K562 (cell line): ENCODE measurements around the gene RNF207. TPM values are rescaled to one million over a fixed set of nuclear protein-coding genes. Genes with fewer than 3 reads are reported as not detected.
A peak's percentile ranks its signal among the peaks of the same experiment; 100 is the strongest.

Source experiments
- ARID4B ChIP-seq: sonication (generic); formaldehyde crosslinking; IDR thresholded peaks from 2 replicates; pipeline ENCODE4 v1.8.0; 2022; ENCODE audit warnings: mild to moderate bottlenecking, missing genetic modification reagents
- CCNT2 ChIP-seq: IDR thresholded peaks from 2 replicates; pipeline ENCODE4 v1.6.1; 2011; ENCODE audit warnings: borderline replicate concordance, low read depth, mild to moderate bottlenecking, moderate library complexity, mixed read lengths, low read length; ENCODE audit not compliant: insufficient read length; ENCODE audit errors: extremely low read depth
- CTBP1 ChIP-seq: fragments of 450-650 bp; IDR thresholded peaks from 2 replicates; pipeline ENCODE4 v1.6.1; 2016; ENCODE audit warnings: borderline replicate concordance
- E2F6 ChIP-seq, 2 experiments: IDR thresholded peaks; 2 replicates each; pipeline ENCODE4 v1.6.1; 2011; ENCODE audit warnings: borderline replicate concordance in 1 of 2, control low read depth in 1 of 2, low read depth in 1 of 2, low read length in 1 of 2, mild to moderate bottlenecking in 1 of 2, mixed read lengths in 1 of 2, moderate library complexity in 1 of 2; ENCODE audit not compliant: insufficient read depth in 1 of 2, insufficient read length in 1 of 2, poor library complexity in 1 of 2, severe bottlenecking in 1 of 2; ENCODE audit errors: extremely low read depth in 1 of 2
- ETS1 ChIP-seq: conservative IDR thresholded peaks from 2 replicates; pipeline ENCODE4 v1.6.1; 2011; ENCODE audit warnings: low read depth, mild to moderate bottlenecking, low read length; ENCODE audit not compliant: control insufficient read depth
- NONO ChIP-seq, 2 experiments: fragments of 200-400 bp in 1 of 2; fragments of 450-650 bp in 1 of 2; formaldehyde crosslinking in 1 of 2; IDR thresholded peaks; 2 replicates each; pipeline ENCODE4 v1.6.1; 2017; ENCODE audit warnings: low read depth in 2 of 2, mild to moderate bottlenecking in 2 of 2, moderate library complexity in 2 of 2, low read length in 1 of 2
- PCBP1 ChIP-seq: fragments of 200-400 bp; formaldehyde crosslinking; IDR thresholded peaks from 2 replicates; pipeline ENCODE4 v1.6.1; 2018; ENCODE audit warnings: mild to moderate bottlenecking, low read depth, low read length; ENCODE audit not compliant: poor library complexity, severe bottlenecking
- RB1 ChIP-seq: fragments of 450-650 bp; IDR thresholded peaks from 2 replicates; pipeline ENCODE4 v1.6.1; 2017; ENCODE audit warnings: low read depth, mild to moderate bottlenecking
- SMC3 ChIP-seq: conservative IDR thresholded peaks from 2 replicates; pipeline ENCODE4 v1.6.1; 2011; ENCODE audit warnings: low read depth, low read length, improper control_type of control experiment; ENCODE audit not compliant: insufficient read depth
- ZFP91 ChIP-seq: sonication (generic); formaldehyde crosslinking; IDR thresholded peaks from 2 replicates; pipeline ENCODE4 v1.8.0; 2022; ENCODE audit warnings: mild to moderate bottlenecking, missing genetic modification reagents
- polyA plus RNA-seq, 8 experiments: library from polyadenylated mRNA; depleted of rRNA in 4 of 8; stranded (reverse) in 5 of 8; unstranded in 3 of 8; fragments of >200 nt; fragmentation: Nextera tagmentation in 2 of 8; fragmentation: Illumina TruSeq in 1 of 8; extraction: Ambion mirVana in 2 of 8; extraction: Trizol in 1 of 8; gene quantifications; 2 replicates each; pipeline versions ENCODE4 v1.2.1 to v1.2.3, GENCODE V29; 2011 to 2014; ENCODE audit warnings: inconsistent platforms in 1 of 8, missing spikeins in 1 of 8
- total RNA-seq, 7 experiments: library from RNA; depleted of rRNA in 6 of 7; stranded (reverse); fragments of >200 nt in 6 of 7; fragmentation: Illumina TruSeq in 2 of 7; extraction: Trizol in 2 of 7; gene quantifications; 2 replicates each; pipeline versions ENCODE4 v1.2.1 to v1.2.3, GENCODE V29; 2011 to 2021; ENCODE audit warnings: low replicate concordance in 1 of 7

The RNF207 gene
- total and polyA plus RNA-seq, 9 of the 15 experiments (the other 6 are each of a cell fraction or from before 2014, with no cell fraction given), result 2.7 to 30.6 (median 12.9) TPM

GRCh38 chr1:6260961-6261614 is 55.2 kb downstream of the RNF207 start, which contains the start of gene GPR153 (continued):
- TF ChIP-seq ZFP91 (CRISPR knock-in tag) (no peak), ETS1 (0 out of 2 replicates have a peak, but pooled peaks have one; percentile 31), SMC3 (no peak), E2F6 (IDR thresholded peaks at IDR 0.05; ENCODE audit: borderline replicate concordance in 1 of 2, extremely low read depth in 1 of 2, insufficient read depth in 1 of 2, insufficient read length in 1 of 2, low read depth in 1 of 2, low read length in 1 of 2, poor library complexity in 1 of 2, severe bottlenecking in 1 of 2) (peak; percentile 12 to 79), NONO (IDR thresholded peaks at IDR 0.05; ENCODE audit: low read depth in 2 of 2, low read length in 1 of 2) (peak in 1 of 2 experiments; percentile 13; a peak in 1 of 4 replicates), CCNT2 (peak; percentile 7), PCBP1 (peak; percentile 41), CTBP1 (peak; percentile 31; the same call in 1 of the 2 replicates), ARID4B (peak; percentile 33; the same call in 1 of the 2 replicates), RB1 (peak; percentile 39; the same call in 1 of the 2 replicates)
- TF ChIP-seq, all 486 proteins: peak for 23
